Tibial nerve (tissue), 4 donors: Measurements from ENCODE around the gene WEE2.

Experiments used
- CTCF ChIP-seq, 5 experiments: fragments of 200-600 bp in 3 of 5; fragments of 450-650 bp in 2 of 5; sonication (generic) in 3 of 5; IDR thresholded peaks; one replicate each; pipeline ENCODE4 v1.5.1; 2016 to 2019; ENCODE audit warnings: antibody characterized with exemption in 5 of 5, mild to moderate bottlenecking in 3 of 5, moderate library complexity in 2 of 5
- EP300 ChIP-seq, 2 donors: sonication (generic); formaldehyde crosslinking; IDR thresholded peaks; one replicate each; pipeline ENCODE4 v1.6.1; 2017; ENCODE audit warnings: antibody characterized with exemption in 2 of 2, mild to moderate bottlenecking in 1 of 2
- POLR2A ChIP-seq, 2 donors: fragments of 450-650 bp; IDR thresholded peaks; one replicate each; pipeline ENCODE4 v1.6.1; 2017; ENCODE audit warnings: antibody characterized with exemption in 2 of 2, mild to moderate bottlenecking in 2 of 2, moderate library complexity in 2 of 2

GRCh38 chr7:141715794-141716689 lies 7.9 kb downstream of the WEE2 start:
- no peak for TF ChIP-seq CTCF (IDR thresholded peaks at IDR 0.05)
- TF ChIP-seq EP300 (IDR thresholded peaks at IDR 0.05): no peak
- TF ChIP-seq POLR2A (IDR thresholded peaks at IDR 0.05): no peak
